Lower lobe of right lung (tissue), 2 donors: ENCODE data around the gene HADH. TPM values are rescaled to one million over a fixed set of nuclear protein-coding genes. Genes with fewer than 3 reads are reported as not detected.

ENCODE experiments used
- ATAC-seq, 2 donors: fragments of 200-7000 bp; cut with Tn5 transposase; one replicate each; pipeline ENCODE4 v1.9.1; 2020 to 2022; ENCODE audit warnings: mild to moderate bottlenecking in 2 of 2, moderate library complexity in 2 of 2
- DNase-seq: peaks from one replicate; pipeline ENCODE4 v3.0.0-alpha.2; 2020
- H3K27ac ChIP-seq: fragments of 200-600 bp; one replicate; pipeline ENCODE4 v1.8.0; 2022
- H3K27me3 ChIP-seq: fragments of 200-600 bp; one replicate; pipeline ENCODE4 v1.8.0; 2022; ENCODE audit warnings: low read depth
- H3K36me3 ChIP-seq: fragments of 200-600 bp; one replicate; pipeline ENCODE4 v1.8.0; 2022; ENCODE audit warnings: mild to moderate bottlenecking
- H3K4me1 ChIP-seq: fragments of 200-600 bp; one replicate; pipeline ENCODE4 v1.8.0; 2022
- H3K4me3 ChIP-seq: fragments of 200-600 bp; one replicate; pipeline ENCODE4 v1.8.0; 2022; ENCODE audit warnings: mild to moderate bottlenecking
- H3K9me3 ChIP-seq: fragments of 200-600 bp; one replicate; pipeline ENCODE4 v1.8.0; 2022
- CTCF ChIP-seq: fragments of 200-600 bp; IDR thresholded peaks from one replicate; pipeline ENCODE4 v1.8.0; 2022; ENCODE audit warnings: antibody characterized with exemption, mild to moderate bottlenecking
- intact Hi-C: fragments of 100-400 bp; cut with DNase I; formaldehyde crosslinking; loops from one replicate; pipeline ENCODE4 v1.11.0; 2022
- total RNA-seq: library from RNA; stranded (reverse); fragmentation: NEBNext Ultra II Directional; extraction: Animal tissue kit (Norgen Biotek cat#: 25700); gene quantifications from one replicate; pipeline ENCODE4 v1.2.1, GENCODE V29; 2021
- donor health status: DM: no; HTN: yes; CAD: no; lungs with severe emphysema.

The HADH gene
- total RNA-seq, 1 donor from 2014 or later: 48.2 TPM

- intact Hi-C loops: no loop called here
- Histone ChIP-seq H3K4me1 (peaks cover 9% of the 10 kb centered on the region), H3K4me3 (no peak overlapping the region), H3K9me3 (no peaks in the 10 kb centered on the region), H3K27ac (no peak overlapping the region), H3K27me3 (no peaks in the 10 kb centered on the region), H3K36me3 (peaks cover 7% of the 10 kb centered on the region)
- no peak for TF ChIP-seq CTCF
- ATAC-seq (no peak), DNase-seq (no peak)
Observed at GRCh38 chr4:108043526-108043925, 53.8 kb downstream of the HADH start.

- DNase-seq (no peak), ATAC-seq (no peak)
- Histone ChIP-seq H3K4me3 (no peak overlapping the region), H3K27ac (no peak overlapping the region), H3K4me1 (peaks cover 9% of the 10 kb centered on the region), H3K36me3 (peaks cover 7% of the 10 kb centered on the region), H3K27me3 (no peaks in the 10 kb centered on the region), H3K9me3 (no peaks in the 10 kb centered on the region)
- intact Hi-C loops: no loop called here
- TF ChIP-seq CTCF: no peak
Observed at GRCh38 chr4:108044951-108045686, 55.4 kb downstream of the HADH start.

GRCh38 chr4:108045687-108046024, 56.0 kb downstream of the HADH start:
- intact Hi-C loops: no loop called here

GRCh38 chr4:108047199-108047598, 57.5 kb downstream of the HADH start:
- Histone ChIP-seq H3K27me3 (no peaks in the 10 kb centered on the region), H3K36me3 (peaks cover 7% of the 10 kb centered on the region), H3K27ac (no peak overlapping the region), H3K4me3 (no peak overlapping the region), H3K9me3 (no peaks in the 10 kb centered on the region), H3K4me1 (peaks cover 9% of the 10 kb centered on the region)
- no peak for TF ChIP-seq CTCF
- ATAC-seq (peak; percentile 59 to 66), DNase-seq (no peak)
- intact Hi-C loops: no loop called here

More at GRCh38 chr4:108045687-108046024, 56.0 kb downstream of the HADH start:
- no peaks in the 10 kb centered on the region for H3K9me3 ChIP-seq
- ATAC-seq (peak; percentile 81 to 89), DNase-seq (peak; percentile 61)
- H3K27ac ChIP-seq: no peak overlapping the region
- H3K36me3 ChIP-seq: peaks cover 7% of the 10 kb centered on the region
- H3K4me3 ChIP-seq: no peak overlapping the region
- H3K4me1 ChIP-seq: peaks cover 9% of the 10 kb centered on the region
- no peaks in the 10 kb centered on the region for H3K27me3 ChIP-seq
- no peak for TF ChIP-seq CTCF

- Histone ChIP-seq H3K27me3 (no peaks in the 10 kb centered on the region), H3K4me1 (peaks cover 9% of the 10 kb centered on the region), H3K9me3 (no peaks in the 10 kb centered on the region), H3K27ac (no peak overlapping the region), H3K36me3 (peaks cover 7% of the 10 kb centered on the region), H3K4me3 (no peak overlapping the region)
- ATAC-seq (no peak), DNase-seq (no peak)
- no peak for TF ChIP-seq CTCF
- intact Hi-C loops: no loop called here
Observed at GRCh38 chr4:108048157-108048556, 58.5 kb downstream of the HADH start.
